GM12891 (cell line): ENCODE results near the gene TTLL6.
"Not testable (repeated sequence)": the region's sequence is repeated elsewhere in the genome, so short reads cannot be mapped to it uniquely, and the experiment has no call there.

Experiments used
- POLR2A ChIP-seq: IDR thresholded peaks from 2 replicates; pipeline ENCODE4 v1.6.1; 2011; ENCODE audit warnings: low read depth, low read length, control low read depth
- POLR2AphosphoS5 ChIP-seq: IDR thresholded peaks from 2 replicates; pipeline ENCODE4 v1.6.1; 2011; ENCODE audit warnings: low read depth, low read length, control low read depth
- TAF1 ChIP-seq: IDR thresholded peaks from 2 replicates; pipeline ENCODE4 v1.6.1; 2011; ENCODE audit warnings: low read depth, low read length, control low read depth

DNA sequence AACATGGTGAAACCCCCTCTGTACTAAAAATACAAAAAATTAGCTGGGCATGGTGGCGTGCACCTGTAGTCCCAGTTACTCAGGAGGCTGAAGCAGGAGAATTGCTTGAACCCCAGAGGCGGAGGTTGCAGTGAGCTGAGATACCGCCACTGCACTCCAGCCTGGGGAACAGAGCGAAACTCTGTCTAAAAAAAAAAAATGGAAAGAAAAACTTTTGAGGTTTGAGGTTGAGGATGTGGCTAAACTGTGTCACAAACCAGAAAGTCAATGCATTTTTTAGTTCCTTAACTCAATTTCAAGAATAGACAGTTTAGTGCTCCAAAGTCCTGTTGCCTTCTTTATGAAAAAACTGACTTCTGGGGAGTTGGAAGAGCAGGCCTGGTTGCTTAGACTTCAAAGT, 20.4 kb upstream of the TTLL6 start:
- not testable (repeated sequence) for TF ChIP-seq POLR2A, POLR2AphosphoS5, TAF1
